ENCODE results near the gene TOLLIP.

The TOLLIP gene

GRCh38 chr11:1297576-1298473, 11.6 kb downstream of the TOLLIP start:
- no peak for DNase-seq

GRCh38 chr11:1297011-1297575, 12.3 kb downstream of the TOLLIP start:
- DNase-seq = no peak

GRCh38 chr11:1296287-1296686, 13.1 kb downstream of the TOLLIP start:
- no peak for DNase-seq

GRCh38 chr11:1295591-1295990, 13.8 kb downstream of the TOLLIP start:
- DNase-seq = no peak

GRCh38 chr11:1295086-1295485, 14.3 kb downstream of the TOLLIP start:
- DNase-seq = no peak

- no peak for DNase-seq
These were observed 15.8 kb downstream of the TOLLIP start for GRCh38 chr11:1293619-1294015.

GRCh38 chr11:1292644-1293618, 16.5 kb downstream of the TOLLIP start:
- no peak for DNase-seq

- DNase-seq = no peak
These were observed 17.3 kb downstream of the TOLLIP start for GRCh38 chr11:1292018-1292643.

GRCh38 chr11:1291295-1292017, 18.0 kb downstream of the TOLLIP start:
- no peak for DNase-seq

- no peak for DNase-seq
These were observed 19.1 kb downstream of the TOLLIP start for GRCh38 chr11:1290052-1291040.

GRCh38 chr11:1289211-1289935, 20.1 kb downstream of the TOLLIP start:
- no peak for DNase-seq

- no peak for DNase-seq
These were observed 20.8 kb downstream of the TOLLIP start for GRCh38 chr11:1288426-1289151.

GRCh38 chr11:1287928-1288327, 21.5 kb downstream of the TOLLIP start:
- no peak for DNase-seq

GRCh38 chr11:1285876-1286275, 23.6 kb downstream of the TOLLIP start:
- DNase-seq = no peak

GRCh38 chr11:1285316-1285744, 24.1 kb downstream of the TOLLIP start:
- no peak for DNase-seq

GRCh38 chr11:1283906-1284305, 25.5 kb downstream of the TOLLIP start:
- no peak for DNase-seq

GRCh38 chr11:1283091-1283511, 26.3 kb downstream of the TOLLIP start:
- DNase-seq = no peak

- no peak for DNase-seq
These were observed 27.5 kb downstream of the TOLLIP start for GRCh38 chr11:1281974-1282365.

GRCh38 chr11:1281326-1281973, 28.0 kb downstream of the TOLLIP start:
- no peak for DNase-seq
